Stimulated activated naive CD8-positive, alpha-beta T cell treated with anti-CD3 and anti-CD28 coated beads, Interleukin-15, Interleukin-2, amounts not matched to agents 100 U/mL and 50 U/mL, for 24 hours (primary cell): ENCODE data around the gene KIFC1.

Experiments used
- ATAC-seq: fragments of 150-1000 bp; cut with Tn5 transposase; one replicate; pipeline ENCODE4 v1.10.0; 2021
- DNase-seq: peaks from one replicate; pipeline ENCODE4 v3.0.0; 2021

Gene KIFC1

GRCh38 chr6:33426590-33427511 lies 35.2 kb downstream of the KIFC1 start:
- no peak for DNase-seq

GRCh38 chr6:33427585-33428223 lies 36.1 kb downstream of the KIFC1 start:
- ATAC-seq (no peak), DNase-seq (peak; percentile 72)

More at GRCh38 chr6:33426590-33427511, 35.2 kb downstream of the KIFC1 start:
- ATAC-seq = peak; percentile 16

GRCh38 chr6:33428224-33428965 lies 36.8 kb downstream of the KIFC1 start:
- ATAC-seq (peak; percentile 24), DNase-seq (peak; percentile 51)

GRCh38 chr6:33428966-33429749 lies 37.5 kb downstream of the KIFC1 start:
- DNase-seq (no peak), ATAC-seq (no peak)

- ATAC-seq = no peak
- no peak for DNase-seq
These were observed 38.1 kb downstream of the KIFC1 start for GRCh38 chr6:33429750-33430052.

GRCh38 chr6:33430334-33430733 lies 38.7 kb downstream of the KIFC1 start:
- DNase-seq = no peak
- ATAC-seq = no peak

GRCh38 chr6:33430991-33431879 lies 39.6 kb downstream of the KIFC1 start:
- DNase-seq (peak; percentile 87), ATAC-seq (peak; percentile 72)

GRCh38 chr6:33431880-33432541 lies 40.4 kb downstream of the KIFC1 start:
- DNase-seq (no peak), ATAC-seq (no peak)

- no peak for DNase-seq
These were observed 40.9 kb downstream of the KIFC1 start for GRCh38 chr6:33432546-33432945.

GRCh38 chr6:33433001-33433543 lies 41.4 kb downstream of the KIFC1 start:
- no peak for ATAC-seq
- DNase-seq = no peak

More at GRCh38 chr6:33432546-33432945, 40.9 kb downstream of the KIFC1 start:
- no peak for ATAC-seq

GRCh38 chr6:33433544-33434191 lies 42.0 kb downstream of the KIFC1 start:
- DNase-seq = no peak
- no peak for ATAC-seq

- ATAC-seq = no peak
- no peak for DNase-seq
These were observed 43.3 kb downstream of the KIFC1 start for GRCh38 chr6:33434961-33435360.

- DNase-seq (no peak), ATAC-seq (no peak)
These were observed 46.0 kb downstream of the KIFC1 start for GRCh38 chr6:33437666-33438065.

- no peak for DNase-seq
- no peak for ATAC-seq
These were observed 47.5 kb downstream of the KIFC1 start for GRCh38 chr6:33438978-33439594.

GRCh38 chr6:33439956-33440648 lies 48.5 kb downstream of the KIFC1 start:
- ATAC-seq (no peak), DNase-seq (no peak)

GRCh38 chr6:33440649-33441309 lies 49.2 kb downstream of the KIFC1 start:
- ATAC-seq (no peak), DNase-seq (no peak)

- no peak for ATAC-seq
These were observed 49.8 kb downstream of the KIFC1 start for GRCh38 chr6:33441457-33441856.

GRCh38 chr6:33442283-33442682 lies 50.7 kb downstream of the KIFC1 start:
- ATAC-seq (no peak), DNase-seq (no peak)

More at GRCh38 chr6:33441457-33441856, 49.8 kb downstream of the KIFC1 start:
- DNase-seq = no peak
